GM20431 (cell line): ENCODE results near the gene GMPR2.
"Not testable (repeated sequence)": the region's sequence is repeated elsewhere in the genome, so short reads cannot be mapped to it uniquely, and the experiment has no call there.

Source experiments
- in situ Hi-C: fragments of 300-500 bp; cut with MseI, MboI; formaldehyde crosslinking; loops from one replicate; pipeline ENCODE4 v1.15.0; 2020; ENCODE audit warnings: low sequenced_read_pairs; ENCODE audit not compliant: unreplicated experiment

Gene GMPR2

GRCh38 chr14:24198814-24199524, 33.8 kb upstream of the GMPR2 start:
- in situ Hi-C loops, result no loop called here

GRCh38 chr14:24202538-24202937, 30.2 kb upstream of the GMPR2 start:
- in situ Hi-C loops, result not testable (repeated sequence)

- in situ Hi-C loops, result not testable (repeated sequence)
Observed at GRCh38 chr14:24203249-24203886, 29.4 kb upstream of the GMPR2 start.

GRCh38 chr14:24204163-24205146, 28.3 kb upstream of the GMPR2 start:
- in situ Hi-C loops, result no loop called here

GRCh38 chr14:24206260-24207103, 26.2 kb upstream of the GMPR2 start:
- in situ Hi-C loops, result no loop called here

GRCh38 chr14:24207104-24207551, 25.6 kb upstream of the GMPR2 start:
- in situ Hi-C loops, result no loop called here

- in situ Hi-C loops, result no loop called here
Observed at GRCh38 chr14:24207625-24208024, 25.1 kb upstream of the GMPR2 start.

- in situ Hi-C loops, result no loop called here
Observed at GRCh38 chr14:24211311-24211710, 21.4 kb upstream of the GMPR2 start.

- in situ Hi-C loops, result no loop called here
Observed at GRCh38 chr14:24212924-24213865, 19.5 kb upstream of the GMPR2 start, which contains the start of gene CHMP4A. Gene CHMP4A, minus strand, starts transcription at chr14:24213488. Its CDS starts 49 bp downstream, at chr14:24213439.

GRCh38 chr14:24213866-24214662, 18.7 kb upstream of the GMPR2 start:
- in situ Hi-C loops, result no loop called here

GRCh38 chr14:24215495-24216344, 17.0 kb upstream of the GMPR2 start, which contains the start of gene MDP1:
Gene MDP1, minus strand, starts transcription at chr14:24216066. Its CDS starts 111 bp downstream, at chr14:24215955.
- in situ Hi-C loops, result no loop called here

- in situ Hi-C loops, result no loop called here
Observed at GRCh38 chr14:24216345-24216699, 16.4 kb upstream of the GMPR2 start.

- in situ Hi-C loops, result not testable (repeated sequence)
Observed at GRCh38 chr14:24216876-24217275, 15.9 kb upstream of the GMPR2 start.

- in situ Hi-C loops, result no loop called here
Observed at GRCh38 chr14:24219080-24219479, 13.6 kb upstream of the GMPR2 start.

- in situ Hi-C loops, result no loop called here
Observed at GRCh38 chr14:24219521-24219920, 13.2 kb upstream of the GMPR2 start.

GRCh38 chr14:24222987-24223386, 9.7 kb upstream of the GMPR2 start:
- in situ Hi-C loops, result not testable (repeated sequence)

- in situ Hi-C loops, result no loop called here
Observed at GRCh38 chr14:24224618-24225071, 8.1 kb upstream of the GMPR2 start.
